ENCODE measurements around the gene C11orf86.
"Not testable (repeated sequence)": the region's sequence is repeated elsewhere in the genome, so short reads cannot be mapped to it uniquely, and the experiment has no call there.

The C11orf86 gene

DNA sequence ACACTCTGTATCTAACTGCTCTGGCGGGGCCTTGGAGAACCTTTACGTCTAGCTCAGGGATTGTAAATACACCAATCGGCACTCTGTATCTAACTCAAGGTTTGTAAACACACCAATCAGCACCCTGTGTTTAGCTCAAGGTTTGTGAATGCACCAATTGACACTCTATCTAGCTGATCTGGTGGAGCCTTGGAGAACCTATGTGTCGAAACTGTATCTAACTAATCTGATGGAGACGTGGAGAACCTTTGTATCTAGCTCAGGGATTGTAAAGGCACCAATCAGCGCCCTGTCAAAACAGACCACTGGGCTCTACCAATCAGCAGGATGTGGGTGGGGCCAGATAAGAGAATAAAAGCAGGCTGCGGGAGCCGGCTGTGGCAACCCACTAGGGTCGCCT is 14.3 kb downstream of the C11orf86 start:
- not testable (repeated sequence) for DNase-seq (ENCODE audit: low read depth in 3 of 3)

DNA sequence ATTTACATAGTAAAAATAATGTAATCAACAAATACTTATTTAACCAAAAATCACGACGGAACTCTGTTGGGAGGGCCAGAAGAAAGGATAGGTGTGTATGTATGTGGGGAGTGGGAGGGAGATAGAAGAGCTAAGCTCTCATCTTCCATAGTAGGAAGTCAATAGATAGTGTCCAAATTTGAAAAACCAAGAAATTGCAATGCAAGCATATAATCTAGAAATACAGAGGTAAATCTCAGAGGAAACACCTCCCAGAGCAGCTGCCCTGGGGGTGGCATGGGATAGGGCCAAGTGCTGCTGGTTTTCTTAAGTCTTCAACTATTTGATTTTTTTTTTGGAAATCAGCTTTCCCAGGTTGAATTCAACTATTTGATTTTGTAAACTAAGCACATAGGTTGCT is 16.9 kb downstream of the C11orf86 start:
- no peak for DNase-seq (ENCODE audit: low read depth in 3 of 3)

DNA sequence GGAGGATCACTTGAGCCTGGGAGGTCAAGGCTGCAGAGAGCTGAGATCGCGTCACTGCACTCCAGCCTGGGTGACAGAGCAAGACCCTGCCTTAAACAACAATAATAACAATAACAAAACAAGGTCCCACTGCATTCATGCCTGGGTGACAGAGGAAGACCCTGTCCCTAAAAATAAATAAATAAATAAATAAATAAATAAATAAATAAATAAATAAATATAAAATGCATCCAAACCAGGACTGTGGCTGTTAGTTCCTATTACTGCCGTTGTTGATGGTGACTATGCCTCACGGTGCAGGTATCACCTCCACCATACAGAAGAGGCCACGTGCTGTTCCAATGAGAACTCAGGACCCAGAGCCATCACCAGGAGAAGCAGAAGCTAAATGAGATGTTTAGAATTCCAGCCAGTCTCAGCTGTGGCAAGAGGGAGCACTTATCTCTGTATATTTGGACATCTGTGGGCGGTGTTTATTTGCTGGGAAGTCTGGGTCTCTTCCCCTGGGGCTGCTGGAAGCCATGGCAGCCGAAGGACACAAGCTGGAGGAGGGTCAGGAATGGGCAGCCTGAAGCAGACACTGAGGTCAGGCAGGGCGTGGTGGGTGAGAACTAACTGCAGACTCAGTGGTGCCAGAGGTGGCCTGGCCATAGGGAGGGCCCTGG is 21.6 kb downstream of the C11orf86 start:
- DNase-seq (ENCODE audit: low read depth in 3 of 3), result no peak

DNA sequence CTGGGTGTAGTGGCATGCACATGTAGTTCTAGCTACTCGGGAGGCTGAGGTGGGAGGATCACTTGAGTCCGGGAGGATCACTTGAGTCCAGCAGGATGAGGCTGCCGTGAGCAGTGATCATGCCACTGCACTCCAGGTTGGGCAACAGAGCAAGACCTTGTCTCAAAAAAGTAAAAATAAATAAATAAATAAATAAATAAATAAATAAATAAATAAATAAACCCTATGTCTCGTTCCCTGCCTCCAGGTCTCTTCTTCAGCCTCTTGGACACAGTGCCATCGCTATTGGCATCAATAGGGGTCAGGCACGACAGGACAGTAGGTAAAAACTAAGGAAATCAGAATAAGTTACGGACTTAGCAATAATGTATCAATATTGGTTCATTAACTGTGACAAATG is 24.5 kb downstream of the C11orf86 start:
- no peak for DNase-seq (ENCODE audit: low read depth in 3 of 3)

DNA sequence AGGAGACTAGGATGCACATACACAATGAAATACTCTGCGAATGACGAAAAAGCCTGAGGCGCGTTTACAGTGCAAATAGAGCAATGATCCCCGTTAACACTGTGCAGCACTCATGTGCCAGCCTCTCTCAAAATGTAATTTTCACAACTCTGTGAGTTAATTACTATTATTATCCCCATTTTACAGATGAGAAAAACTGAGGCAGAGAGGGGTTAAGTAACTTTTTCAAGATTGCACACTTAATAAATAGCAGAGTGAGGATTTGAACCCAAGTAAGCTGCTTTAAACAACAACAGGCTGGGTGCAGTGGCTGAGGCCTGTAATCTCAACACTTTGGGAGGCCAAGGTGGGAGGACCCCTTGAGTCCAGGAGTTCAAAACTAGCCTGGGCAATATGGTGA is 26.2 kb downstream of the C11orf86 start:
- no peak for DNase-seq (ENCODE audit: low read depth in 3 of 3)

DNA sequence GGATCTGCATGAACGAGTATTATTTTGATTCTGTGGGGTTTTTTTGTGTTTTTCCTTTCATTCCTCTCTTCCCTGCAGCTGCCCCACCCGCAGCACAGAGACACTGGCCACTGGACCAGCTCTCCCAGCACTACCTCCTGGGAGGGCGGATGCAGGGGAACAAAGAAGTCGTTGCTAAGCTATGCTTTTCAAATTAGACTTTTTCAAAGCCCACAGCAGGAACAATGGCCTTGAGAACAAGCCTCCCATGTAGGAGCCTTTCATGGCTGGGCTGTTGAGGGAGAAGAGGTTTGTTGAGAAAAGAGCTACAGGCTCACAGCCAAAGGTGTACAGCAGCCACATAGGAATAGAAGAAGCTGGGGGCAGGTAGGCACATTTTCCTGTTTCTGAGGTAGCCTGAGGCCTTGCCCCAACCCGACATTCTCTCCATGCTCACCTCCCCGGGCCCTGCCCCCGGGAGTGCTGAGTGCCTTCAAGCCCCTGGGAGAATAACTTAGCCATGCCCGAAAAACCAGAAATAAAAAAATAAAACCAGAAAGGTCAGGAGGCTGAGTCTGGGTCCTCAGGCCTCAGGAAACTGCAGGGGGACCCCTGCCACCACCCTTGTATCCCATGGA is 27.3 kb downstream of the C11orf86 start:
- DNase-seq (ENCODE audit: low read depth in 3 of 3), result no peak

DNA sequence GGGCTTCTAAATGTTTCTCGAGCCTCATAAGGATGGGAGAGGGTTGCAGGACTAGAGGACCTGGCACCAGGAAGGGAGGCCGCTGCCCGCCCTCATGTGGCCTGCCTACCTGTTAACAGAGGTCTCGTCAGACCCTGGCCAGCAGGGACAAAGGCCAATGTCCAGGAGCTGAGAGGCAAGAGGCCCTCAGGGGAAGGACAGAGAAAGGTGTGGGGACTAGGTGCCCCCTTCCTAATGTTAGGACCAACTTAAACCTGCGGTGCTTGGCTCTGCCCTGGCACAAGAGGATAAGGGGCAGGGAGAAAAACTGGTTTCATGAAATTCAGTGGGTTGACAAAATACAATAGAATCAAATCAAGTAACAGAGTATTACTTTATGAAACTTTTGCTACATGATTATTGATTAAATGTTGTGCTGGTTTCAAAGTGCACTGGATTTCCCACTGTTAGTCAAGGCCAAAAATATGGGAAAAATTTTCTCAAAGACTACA is 27.9 kb downstream of the C11orf86 start:
- no peak for DNase-seq (ENCODE audit: low read depth in 3 of 3)

DNA sequence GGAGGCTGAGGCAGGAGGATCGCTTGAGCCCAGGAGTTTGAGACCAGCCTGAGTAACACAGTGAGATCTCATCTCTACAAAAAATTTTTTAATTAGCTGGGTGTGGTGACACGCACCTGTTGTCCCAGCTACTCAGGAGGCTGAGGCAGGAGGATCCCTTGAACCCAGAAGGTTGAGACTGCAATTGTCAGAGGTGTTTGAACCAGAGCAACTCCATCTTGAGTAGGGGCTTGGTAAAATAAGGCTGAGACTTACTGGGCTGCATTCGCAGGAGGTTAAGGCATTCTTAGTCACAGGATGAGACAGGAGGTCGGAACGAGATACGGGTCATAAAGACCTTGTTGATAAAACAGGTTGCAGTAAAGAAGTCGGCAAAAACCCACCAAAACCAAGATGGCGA is 30.1 kb downstream of the C11orf86 start:
- DNase-seq (ENCODE audit: low read depth in 3 of 3), result not testable (repeated sequence)

DNA sequence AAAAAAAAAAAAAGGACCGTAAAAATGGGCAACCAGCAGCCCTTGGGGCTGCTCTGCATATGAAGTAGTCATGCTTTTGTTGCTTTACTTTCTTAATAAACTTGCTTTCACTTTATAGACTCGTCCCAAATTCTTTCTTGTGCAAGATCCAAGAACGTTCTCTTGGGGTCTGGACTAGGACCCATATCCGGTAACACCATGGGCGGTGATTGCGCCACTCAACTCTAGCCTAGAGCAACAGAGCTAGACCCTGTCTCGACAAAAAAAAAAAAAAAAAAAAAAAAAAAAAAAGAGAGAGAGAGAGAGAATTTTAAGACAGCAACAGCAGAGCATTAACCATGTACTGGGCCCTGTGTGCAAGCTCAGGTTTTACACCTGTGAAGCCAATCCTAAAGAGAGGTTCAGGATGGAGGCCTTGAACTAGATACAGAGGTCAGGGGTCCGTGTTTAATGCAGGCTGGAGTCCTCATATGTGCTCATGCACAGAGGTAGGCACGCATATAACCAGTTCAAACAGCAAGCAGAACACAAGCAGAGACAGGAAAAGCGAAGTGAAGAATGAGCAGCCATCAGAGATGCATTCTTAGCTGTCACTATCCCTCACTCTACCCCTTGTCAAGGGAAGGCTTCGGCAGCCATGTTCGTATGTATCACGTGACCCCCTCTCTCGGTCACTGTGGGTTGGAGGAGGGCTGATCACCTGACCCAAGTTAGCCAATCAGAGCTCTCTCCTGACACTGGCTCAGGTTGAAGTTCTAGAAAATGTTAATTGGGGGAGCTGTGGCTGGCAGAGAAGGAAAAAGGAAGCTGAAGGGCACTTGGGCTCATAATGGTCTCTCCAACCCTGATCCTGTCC is 31.2 kb downstream of the C11orf86 start:
- DNase-seq (ENCODE audit: low read depth in 3 of 3), result peak in 2 of 3 experiments; percentile 11 to 24

DNA sequence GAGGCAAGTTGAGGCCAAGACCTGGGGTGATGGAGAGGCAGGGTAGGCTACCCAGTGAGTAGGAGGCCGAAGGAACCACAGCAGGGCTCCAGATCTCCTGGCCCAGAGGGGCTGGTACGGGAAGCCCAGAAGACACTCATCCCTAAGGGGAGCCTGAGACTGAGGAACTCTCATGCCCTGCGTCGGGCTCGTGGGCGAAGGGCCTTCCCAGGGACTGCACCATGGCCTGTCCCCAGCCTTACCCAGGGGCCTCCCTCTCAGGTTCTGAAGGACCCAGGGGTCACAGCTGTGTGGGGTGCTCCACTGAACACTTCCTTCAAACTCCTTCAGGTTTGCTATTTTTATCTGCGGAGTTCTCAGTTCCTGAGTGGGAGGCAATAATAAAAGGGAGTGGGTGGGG is 32.0 kb downstream of the C11orf86 start:
- no peak for DNase-seq (ENCODE audit: low read depth in 3 of 3)

DNA sequence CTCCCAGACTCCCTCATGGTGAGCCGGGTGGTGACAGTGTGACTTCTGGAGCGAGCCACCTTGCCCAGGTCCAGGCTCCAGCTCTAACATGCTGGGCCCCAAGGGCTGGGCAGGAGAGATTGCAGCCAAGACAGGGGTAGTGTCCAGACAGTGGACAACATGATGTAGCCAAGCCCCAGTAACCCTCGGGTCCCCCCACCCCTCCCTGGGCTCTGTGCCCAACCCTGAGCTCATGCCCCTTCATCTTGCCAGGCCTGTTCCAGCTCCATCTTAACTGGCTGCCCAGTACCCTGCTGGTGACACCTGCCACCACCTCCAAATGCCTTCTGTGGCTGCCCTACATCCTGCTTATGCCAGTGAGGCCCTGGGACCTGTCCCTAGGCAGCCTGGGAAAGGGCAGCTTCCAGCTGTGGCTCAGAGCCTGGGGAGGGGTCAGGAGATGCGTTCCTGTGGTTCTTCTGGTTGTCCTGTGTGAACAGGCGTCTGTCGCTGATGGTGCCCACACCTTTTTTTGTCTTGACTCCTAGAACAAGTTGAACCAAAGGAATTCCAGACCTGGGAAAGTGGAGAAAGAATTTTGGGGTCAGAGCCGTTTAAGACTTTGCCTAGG is 35.3 kb downstream of the C11orf86 start:
- no peak for DNase-seq (ENCODE audit: low read depth in 3 of 3)

DNA sequence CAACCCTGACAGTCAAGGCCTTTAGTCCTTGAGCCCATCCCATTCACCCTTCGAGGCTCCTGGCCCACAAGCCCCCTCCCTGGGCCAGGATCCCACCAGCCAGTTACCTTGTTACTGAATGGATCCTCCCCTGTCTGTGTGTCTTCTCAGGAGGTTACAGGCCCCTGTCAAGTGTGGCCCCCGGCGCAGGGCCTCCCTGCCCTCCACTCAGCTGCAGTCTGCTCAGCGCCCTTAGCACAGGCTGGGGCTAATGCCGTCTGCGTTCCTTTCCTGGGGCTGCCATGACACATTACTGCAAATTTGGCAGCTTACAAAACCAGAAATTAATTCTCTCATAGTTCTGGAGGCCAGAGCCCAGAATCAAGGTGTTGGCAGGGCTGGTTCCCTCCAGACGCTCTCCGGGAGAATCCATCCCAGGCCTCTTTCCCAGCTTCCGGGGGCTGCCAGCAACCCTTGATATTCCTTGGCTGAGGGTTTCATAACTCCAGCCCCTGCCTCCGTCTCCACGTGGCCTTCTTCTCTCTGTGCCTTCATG is 38.5 kb downstream of the C11orf86 start:
- DNase-seq (ENCODE audit: low read depth in 3 of 3), result no peak

DNA sequence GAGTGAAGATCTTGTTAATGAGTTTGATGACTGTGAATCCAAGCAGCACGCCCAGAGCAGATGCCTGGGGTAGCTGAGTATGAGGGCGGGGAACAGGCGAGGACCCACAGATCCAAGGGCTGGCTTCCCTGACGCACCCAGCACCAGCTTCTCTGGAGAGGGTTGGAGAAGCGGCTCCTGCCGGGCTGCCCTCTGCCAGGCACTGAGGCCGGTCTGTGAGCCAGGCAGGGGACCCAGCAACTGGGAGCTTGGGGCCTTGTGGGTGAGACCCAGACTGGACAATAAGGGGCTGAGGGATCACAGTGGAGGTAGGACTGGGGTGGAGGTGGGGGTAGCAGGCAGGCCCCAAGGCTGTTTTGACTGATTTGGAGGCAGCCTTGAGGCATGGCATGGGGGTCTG is 39.2 kb downstream of the C11orf86 start:
- DNase-seq (ENCODE audit: low read depth in 3 of 3), result no peak

DNA sequence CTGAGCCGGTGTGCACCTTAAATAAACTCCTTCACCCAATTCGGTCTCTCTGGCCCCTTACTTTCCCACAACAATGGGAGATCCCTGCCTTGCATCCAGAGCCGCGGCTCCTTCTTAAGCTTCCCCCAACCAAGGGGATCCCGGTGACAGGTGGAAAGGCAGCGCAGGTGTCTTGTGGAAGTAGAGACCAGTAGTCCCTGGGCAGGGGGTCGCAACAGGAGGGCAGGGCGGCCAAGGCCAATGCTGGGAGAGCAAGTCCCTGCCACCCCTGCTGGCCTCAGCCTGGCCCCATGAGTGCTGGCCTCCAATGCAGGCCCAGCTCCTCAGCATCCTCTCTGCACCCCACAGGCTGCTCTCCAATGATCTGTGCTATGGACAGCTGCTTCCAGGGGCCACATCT is 39.9 kb downstream of the C11orf86 start:
- no peak for DNase-seq (ENCODE audit: low read depth in 3 of 3)

DNA sequence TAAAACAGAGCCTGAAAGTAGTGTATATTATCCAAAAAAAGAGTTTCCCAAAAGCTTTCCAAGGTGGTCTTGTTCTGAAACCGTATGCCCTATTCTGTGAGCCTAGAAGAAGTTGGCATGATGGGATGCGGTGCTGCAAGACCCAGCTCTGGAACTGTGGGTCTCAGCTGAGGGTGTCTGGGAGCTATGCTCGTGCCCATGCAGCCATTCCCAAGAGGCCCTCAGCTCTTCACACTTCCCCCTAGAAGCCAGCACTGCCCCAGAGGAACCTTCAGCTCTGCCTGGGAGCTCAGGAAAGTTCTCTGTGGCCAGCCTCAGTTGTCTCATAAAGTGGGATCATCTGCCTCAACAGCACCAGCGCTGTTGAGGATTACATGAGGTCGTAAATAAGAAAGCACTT is 41.4 kb downstream of the C11orf86 start:
- no peak for DNase-seq (ENCODE audit: low read depth in 3 of 3)

DNA sequence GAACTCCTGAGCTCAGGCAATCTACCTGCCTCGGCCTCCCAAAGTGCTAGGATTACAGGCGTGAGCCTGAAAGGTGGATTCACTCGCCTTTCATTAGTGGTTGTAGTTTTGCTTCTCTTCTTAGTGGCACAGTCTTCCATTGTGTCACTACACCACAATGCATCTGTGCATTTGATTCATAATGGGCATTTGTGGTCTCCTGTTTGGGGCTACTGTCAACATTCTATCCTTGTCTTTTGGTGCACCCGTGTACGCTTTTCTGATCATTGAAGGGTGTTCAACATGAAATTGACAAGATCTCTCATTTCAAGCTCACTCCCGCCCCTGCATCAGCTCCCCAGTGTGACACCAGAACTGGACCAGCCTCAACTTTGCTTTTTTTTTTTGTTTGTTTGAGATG is 45.8 kb downstream of the C11orf86 start:
- DNase-seq (ENCODE audit: low read depth in 3 of 3), result no peak

DNA sequence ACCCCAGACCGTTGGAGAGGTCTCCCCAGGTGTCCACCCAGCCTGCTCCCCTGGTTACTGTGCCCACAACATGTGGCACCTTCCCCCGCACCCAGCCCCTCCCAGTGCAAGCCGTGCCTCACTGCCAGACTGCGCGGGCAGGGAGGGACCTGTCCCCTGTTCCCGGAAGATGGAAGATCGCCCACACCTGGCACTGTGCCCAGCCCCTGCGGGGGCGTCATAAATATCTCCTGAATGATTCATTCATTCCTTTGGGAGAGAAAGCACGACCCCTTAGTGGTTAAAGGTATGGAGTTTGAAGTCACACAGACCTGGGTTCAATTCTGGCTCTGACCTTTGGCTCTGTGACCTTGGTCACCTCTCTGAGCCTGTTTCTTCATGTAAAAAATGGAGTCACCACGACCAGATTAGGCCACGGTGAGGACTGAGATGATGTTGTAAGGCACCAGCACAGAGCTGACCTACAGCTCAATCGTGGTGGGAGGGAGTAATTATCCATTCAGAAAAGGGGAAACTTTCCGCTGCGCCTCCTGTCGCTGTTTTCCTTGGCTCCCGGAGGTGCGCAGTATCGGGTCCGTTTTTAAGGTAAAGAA is 47.3 kb downstream of the C11orf86 start:
- no peak for DNase-seq (ENCODE audit: low read depth in 3 of 3)

DNA sequence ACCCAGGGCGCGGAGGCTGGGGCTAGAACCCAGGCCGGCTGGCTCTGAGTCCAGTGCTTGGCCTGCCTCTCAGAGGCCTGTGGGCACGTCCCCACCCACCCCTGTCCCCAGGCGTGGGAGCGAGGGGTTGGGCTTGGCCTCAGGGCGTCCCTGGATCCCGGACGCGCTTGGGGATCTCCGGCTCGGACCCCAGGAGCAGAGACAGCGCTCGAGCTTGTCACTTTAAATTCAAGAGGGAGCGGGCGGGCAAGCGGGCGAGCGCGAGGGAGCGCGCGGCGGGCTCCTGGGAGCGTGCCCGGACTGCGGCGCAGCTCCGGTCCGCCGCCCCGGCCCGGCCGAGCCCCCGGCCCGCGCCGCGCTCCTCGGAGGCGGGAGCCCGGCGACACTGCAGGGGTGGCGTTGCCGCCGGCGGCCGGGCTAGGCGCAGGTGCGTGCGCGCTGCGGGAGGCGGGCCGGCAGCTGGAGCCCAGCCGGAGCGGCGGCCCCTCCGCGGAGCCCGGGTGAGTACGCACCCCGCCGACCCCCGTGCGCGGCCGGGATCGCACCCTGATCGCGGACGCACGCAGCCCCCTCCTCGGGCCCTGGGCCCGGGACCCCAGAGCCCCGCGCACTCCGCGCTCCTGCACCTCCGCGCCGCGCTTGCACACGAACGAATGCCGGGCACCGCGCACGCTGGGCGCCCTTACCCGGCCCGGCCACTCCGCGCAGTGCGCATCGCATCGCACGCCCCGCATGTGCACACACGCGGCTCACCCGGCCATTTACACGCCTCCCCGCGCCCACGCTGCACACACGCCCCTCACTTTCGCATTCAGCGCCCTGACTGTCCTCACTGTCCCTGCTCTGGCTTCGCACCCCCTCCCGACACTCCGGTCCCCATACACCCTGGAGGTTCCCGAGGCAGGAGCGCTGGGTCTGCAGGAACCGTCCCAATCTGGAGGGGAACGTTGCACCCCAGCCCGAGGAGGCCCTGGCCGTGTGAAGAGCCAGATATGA is 48.2 kb downstream of the C11orf86 start, which contains the start of gene SYT12:
SYT12 (plus strand) TSS at position 174 of the 996 bp plus-strand sequence. CDS start 7,011 bp downstream, outside the sequence.
- no peak for DNase-seq (ENCODE audit: low read depth in 3 of 3)

DNA sequence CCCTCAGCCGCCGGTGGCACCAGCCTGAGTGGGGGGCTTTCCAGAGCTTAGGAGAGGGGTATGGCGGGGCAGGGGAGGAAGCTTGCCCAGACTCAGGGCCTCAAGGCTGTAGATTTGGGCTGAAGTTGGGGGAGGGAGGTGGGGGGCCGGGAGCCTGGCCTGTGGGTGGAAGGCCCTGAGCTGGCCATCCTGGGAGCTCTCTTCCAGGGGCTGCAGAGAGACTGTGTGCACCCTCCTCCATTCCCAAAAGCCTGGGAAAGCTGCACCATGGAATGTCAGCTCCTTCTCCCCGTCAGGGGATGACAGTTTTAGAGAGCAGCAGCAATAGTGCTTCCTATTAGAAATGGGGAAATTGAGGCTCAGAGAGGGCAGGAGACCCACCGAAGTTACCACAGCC is 48.9 kb downstream of the C11orf86 start:
- no peak for DNase-seq (ENCODE audit: low read depth in 3 of 3)

DNA sequence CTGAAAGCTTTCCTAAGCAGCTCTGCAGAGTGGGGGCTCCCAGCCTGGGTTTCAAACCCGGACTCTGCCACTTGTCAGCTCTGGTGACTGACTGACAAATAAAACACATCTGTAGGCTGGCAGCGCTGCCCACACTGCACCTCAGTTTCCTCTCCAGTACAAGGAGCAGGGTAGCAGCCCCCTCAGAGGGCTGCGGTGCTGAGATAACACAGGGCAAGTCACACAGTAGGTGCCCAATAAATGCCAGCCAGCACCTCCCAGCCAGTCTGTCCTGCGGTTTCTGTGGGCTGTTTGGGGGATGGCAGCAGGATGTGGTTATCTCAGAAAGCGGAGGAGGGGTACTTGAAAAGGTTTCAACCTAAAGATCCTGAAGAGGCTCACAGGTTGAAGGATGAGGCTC is 49.3 kb downstream of the C11orf86 start:
- peak in 1 of 3 experiments; percentile 44 for DNase-seq (ENCODE audit: low read depth in 3 of 3)

All from stimulated activated CD4-positive, alpha-beta T cell treated with anti-CD3 and anti-CD28 coated beads, TNF-alpha, amount 100 ng/mL, for 24 hours (primary cell).